IMR-90 (cell line): ENCODE data around the gene GPR137.

Experiments
- CEBPB ChIP-seq: IDR thresholded peaks from 2 replicates; pipeline ENCODE4 v1.6.1; 2012; ENCODE audit warnings: low read depth, low read length, improper control_type of control experiment
- ELK1 ChIP-seq: fragments of 150-350 bp; IDR thresholded peaks from 2 replicates; pipeline ENCODE4 v1.6.1; 2016; ENCODE audit warnings: low read depth, mild to moderate bottlenecking, low read length, moderate library complexity, borderline replicate concordance
- FOS ChIP-seq: fragments of 150-350 bp; IDR thresholded peaks from 2 replicates; pipeline ENCODE4 v1.6.1; 2016; ENCODE audit warnings: low read depth, low read length
- MAFK ChIP-seq: IDR thresholded peaks from 2 replicates; pipeline ENCODE4 v1.6.1; 2012; ENCODE audit warnings: low read depth, low read length, improper control_type of control experiment
- POLR2A ChIP-seq: IDR thresholded peaks from 2 replicates; pipeline ENCODE4 v1.6.1; 2012; ENCODE audit warnings: mild to moderate bottlenecking, low read depth, low read length
- RAD21 ChIP-seq: IDR thresholded peaks from 2 replicates; pipeline ENCODE4 v1.6.1; 2012; ENCODE audit warnings: low read length, improper control_type of control experiment
- RCOR1 ChIP-seq: IDR thresholded peaks from 2 replicates; pipeline ENCODE4 v1.6.1; 2012; ENCODE audit warnings: mild to moderate bottlenecking, low read length, improper control_type of control experiment; ENCODE audit not compliant: insufficient replicate concordance
- RFX5 ChIP-seq: IDR thresholded peaks from 2 replicates; pipeline ENCODE4 v1.8.0; 2012; ENCODE audit warnings: low read depth, mild to moderate bottlenecking, low read length, moderate library complexity
- TF ChIP-seq, protein P1 (sequence below): conservative IDR thresholded peaks from 2 replicates; pipeline ENCODE4 v1.5.1; 2012; ENCODE audit warnings: mild to moderate bottlenecking, low read depth, low read length, improper control_type of control experiment

DNA sequence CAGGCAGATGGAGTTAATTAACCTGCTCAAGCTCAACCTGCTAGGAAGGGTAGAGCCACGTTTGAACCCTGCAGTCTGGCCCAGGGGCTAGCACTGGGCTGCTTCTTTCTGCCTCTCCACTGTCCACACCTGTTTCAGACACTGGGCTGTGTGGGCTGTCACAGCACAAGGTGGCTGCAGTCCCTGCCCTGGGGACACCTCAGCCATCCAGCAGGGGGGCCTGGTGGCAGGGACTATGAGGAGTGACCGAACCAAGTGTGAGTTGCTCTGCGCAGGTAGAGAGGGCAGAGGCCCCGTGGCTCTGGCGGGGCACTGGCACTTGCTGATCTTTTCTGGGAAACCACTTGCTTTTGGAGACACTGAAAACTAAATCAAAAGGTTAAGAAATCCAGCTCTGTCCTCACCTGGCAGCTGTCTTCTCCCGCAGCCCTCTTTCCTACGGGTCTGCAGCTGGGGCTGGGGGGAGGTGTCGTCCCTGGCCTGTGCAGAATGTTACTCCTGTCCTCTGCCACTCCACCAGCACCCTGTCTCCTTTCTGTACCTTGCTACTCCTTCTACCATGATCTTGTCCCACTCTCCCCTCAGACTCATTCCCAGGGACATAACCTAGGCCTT lies 7.0 kb upstream of the GPR137 start:
- TF ChIP-seq, protein P1, sequence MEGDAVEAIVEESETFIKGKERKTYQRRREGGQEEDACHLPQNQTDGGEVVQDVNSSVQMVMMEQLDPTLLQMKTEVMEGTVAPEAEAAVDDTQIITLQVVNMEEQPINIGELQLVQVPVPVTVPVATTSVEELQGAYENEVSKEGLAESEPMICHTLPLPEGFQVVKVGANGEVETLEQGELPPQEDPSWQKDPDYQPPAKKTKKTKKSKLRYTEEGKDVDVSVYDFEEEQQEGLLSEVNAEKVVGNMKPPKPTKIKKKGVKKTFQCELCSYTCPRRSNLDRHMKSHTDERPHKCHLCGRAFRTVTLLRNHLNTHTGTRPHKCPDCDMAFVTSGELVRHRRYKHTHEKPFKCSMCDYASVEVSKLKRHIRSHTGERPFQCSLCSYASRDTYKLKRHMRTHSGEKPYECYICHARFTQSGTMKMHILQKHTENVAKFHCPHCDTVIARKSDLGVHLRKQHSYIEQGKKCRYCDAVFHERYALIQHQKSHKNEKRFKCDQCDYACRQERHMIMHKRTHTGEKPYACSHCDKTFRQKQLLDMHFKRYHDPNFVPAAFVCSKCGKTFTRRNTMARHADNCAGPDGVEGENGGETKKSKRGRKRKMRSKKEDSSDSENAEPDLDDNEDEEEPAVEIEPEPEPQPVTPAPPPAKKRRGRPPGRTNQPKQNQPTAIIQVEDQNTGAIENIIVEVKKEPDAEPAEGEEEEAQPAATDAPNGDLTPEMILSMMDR, result no peak
- TF ChIP-seq RCOR1, result no peak
- TF ChIP-seq ELK1, result no peak
- no peak for TF ChIP-seq RAD21
- TF ChIP-seq POLR2A, result no peak
- no peak for TF ChIP-seq RFX5
- no peak for TF ChIP-seq FOS
- TF ChIP-seq CEBPB, result no peak
- TF ChIP-seq MAFK, result no peak
